LNCAP (cell line): ENCODE data around the gene SMIM20.

ENCODE experiments used
- TF ChIP-seq, protein P1 (sequence below): fragments of 450-650 bp; IDR thresholded peaks from 2 replicates; pipeline ENCODE4 v1.5.1; 2017; ENCODE audit warnings: mild to moderate bottlenecking

The SMIM20 gene

DNA sequence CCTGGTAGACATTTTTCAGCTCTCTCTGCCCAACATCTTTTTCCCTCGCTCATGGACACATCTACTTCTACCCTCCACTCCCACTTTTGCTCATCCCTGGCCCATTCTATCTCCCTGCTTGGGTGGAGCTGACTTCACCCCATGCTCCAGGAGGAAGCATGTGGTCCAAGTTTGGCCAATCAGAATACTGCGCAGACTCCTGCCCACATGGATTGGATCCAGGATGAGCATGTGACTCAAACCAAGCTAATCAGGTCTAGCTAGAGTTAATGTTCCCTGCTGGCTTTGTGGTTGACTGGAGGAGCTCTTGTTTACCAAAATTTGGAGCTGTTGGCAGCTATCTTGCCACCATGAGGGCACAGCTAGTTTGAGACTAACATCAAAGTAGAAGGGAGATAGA lies 22.7 kb downstream of the SMIM20 start:
- TF ChIP-seq, protein P1, sequence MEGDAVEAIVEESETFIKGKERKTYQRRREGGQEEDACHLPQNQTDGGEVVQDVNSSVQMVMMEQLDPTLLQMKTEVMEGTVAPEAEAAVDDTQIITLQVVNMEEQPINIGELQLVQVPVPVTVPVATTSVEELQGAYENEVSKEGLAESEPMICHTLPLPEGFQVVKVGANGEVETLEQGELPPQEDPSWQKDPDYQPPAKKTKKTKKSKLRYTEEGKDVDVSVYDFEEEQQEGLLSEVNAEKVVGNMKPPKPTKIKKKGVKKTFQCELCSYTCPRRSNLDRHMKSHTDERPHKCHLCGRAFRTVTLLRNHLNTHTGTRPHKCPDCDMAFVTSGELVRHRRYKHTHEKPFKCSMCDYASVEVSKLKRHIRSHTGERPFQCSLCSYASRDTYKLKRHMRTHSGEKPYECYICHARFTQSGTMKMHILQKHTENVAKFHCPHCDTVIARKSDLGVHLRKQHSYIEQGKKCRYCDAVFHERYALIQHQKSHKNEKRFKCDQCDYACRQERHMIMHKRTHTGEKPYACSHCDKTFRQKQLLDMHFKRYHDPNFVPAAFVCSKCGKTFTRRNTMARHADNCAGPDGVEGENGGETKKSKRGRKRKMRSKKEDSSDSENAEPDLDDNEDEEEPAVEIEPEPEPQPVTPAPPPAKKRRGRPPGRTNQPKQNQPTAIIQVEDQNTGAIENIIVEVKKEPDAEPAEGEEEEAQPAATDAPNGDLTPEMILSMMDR: no peak

DNA sequence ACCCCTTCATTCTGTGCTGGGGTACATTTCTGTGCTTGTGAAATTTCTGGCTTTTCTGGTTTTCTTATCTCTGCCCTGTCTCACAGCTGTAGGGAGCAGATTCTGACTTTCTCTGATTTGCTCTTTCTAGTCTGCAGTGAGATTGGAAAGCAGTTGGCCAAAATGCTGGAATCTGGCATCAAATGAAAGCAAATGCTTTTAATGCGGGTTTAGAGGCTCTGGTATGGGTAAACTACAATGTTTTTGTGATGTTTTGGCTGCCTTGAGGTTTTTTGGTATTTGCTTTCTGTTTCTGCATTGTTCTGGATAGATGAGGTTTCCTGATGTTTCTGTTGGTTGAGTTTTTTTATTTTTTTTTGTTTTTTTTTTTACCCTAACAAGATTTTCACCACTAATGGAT lies 23.8 kb downstream of the SMIM20 start:
- TF ChIP-seq, protein P1: no peak

DNA sequence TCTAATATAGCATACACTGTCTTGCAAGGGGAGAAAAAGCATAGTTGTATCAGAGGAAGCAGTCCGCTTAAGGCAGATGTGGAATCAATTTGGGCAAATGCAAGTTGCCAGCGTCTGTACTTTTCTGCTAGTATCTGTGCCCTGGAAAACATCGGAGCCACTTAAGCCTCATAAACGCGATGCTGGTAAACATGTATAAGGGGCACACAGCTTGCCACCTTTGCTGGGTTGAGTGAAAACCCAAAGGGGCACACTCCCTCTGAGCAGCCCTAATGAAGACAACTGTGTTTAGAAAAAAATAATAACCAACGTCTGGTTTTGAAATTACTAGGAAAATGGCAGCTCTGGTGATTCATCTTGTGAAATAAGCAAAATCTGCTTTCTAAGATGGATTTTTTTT lies 24.3 kb downstream of the SMIM20 start:
- TF ChIP-seq, protein P1: no peak

DNA sequence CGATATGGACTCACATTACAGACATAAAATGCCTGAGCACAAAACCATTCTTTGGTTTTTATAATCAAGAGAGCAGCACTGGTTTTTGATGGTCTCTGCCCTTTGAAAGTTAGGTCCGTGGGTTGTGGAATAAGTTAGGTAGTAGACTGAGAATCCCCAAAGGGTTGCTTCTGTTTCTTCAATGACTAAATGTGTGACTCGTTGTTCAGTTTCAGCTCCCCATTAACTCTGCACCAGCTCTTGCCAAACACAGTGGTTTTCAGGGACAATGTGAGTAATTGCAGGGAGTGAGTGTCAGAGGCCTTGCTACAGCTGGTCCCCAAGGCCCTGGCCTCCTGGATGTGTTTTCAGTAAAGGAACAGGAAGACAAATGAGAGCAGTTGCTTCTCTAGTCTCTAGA lies 24.8 kb downstream of the SMIM20 start:
- TF ChIP-seq, protein P1: no peak

DNA sequence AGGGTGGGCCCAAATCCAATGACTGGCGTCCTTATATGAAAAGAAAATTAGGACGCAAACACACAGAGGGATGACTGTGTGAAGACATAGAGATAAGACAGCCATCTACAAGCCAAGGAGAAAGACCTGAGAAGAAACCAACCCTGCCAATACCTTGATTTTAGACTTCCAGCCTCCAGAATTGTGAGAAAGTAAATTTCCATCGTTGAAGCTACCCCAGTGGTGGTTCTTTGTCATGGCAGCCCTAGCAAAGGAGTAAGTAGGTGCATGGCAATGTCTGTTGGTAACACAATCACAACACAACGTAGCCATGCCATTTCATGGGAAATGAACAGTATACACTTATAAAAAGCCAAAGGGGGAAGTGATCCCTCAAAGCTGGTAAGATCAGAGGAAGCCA lies 25.3 kb downstream of the SMIM20 start:
- TF ChIP-seq, protein P1: no peak

DNA sequence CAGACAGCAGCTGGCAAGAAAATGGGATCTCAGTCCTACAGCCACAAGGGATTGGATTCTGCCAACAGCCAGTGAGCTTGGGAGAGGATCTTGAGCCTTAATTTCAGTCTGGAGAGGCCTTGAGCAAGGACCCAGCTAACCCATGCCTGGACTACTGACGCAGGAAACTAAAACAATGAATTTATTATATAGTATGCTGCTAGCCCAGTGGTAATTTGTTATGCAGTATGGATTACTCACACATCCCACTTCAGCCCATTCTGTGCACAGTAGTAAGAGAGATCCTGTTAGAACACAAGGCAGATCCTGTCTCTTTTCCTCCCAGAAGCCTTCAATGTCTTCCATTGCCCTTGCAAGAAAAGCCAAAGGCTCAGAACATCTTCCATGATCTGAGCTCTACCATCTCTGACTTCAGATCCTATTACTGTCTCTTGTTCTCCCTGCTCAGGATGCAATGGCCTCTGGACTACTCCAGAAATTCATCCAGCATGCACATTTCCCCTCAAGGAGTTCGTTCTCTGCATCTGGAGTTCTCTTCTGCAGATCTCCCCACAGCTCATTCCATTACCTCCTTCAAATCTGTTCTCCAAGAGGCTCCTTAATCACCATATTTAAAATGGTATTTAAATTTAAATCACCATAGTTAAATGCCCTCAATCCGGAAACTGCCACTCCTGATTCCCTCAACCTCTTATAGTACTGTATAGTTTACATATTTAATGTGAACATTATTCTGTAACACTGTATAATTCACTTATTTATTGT lies 27.6 kb downstream of the SMIM20 start:
- TF ChIP-seq, protein P1: no peak

DNA sequence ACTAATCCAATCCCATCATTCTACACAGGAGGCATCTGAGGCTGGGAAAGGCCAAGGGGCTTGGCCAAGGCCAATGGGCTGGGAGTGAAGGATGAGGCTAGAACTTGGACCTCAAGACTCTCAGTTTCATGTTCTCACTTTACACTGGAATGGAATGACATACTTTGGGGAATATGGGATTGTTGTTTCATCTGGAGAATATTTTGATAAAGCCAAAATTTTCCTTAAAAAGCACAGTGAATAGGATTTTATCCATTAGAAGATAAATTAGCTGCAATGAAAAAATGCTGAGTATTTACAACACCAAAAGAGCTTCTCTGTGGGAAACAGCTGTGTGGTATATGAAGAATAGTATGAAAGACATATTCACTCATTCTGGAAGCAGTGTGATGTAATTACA lies 29.3 kb downstream of the SMIM20 start:
- TF ChIP-seq, protein P1: no peak

DNA sequence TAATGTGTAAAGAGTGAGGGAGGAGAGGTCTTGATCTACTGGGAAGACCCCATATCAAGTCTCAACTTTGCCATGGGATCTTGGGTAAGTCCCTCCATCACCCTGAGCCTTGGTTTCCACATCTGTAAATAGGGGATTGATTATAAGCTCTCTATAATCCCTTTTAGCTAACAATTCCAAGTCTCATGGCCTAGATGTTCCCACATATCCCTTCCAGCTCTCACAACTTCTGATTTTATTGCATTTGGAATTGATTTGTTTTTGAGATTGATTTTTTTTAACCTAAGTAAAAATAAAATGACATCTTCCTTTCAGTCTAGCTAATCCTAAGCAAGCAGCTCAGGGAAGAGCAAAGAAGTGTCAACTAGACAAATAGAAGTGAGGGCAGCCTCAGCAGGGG lies 29.8 kb downstream of the SMIM20 start:
- TF ChIP-seq, protein P1: no peak
